A673 (cell line): Measurements from ENCODE around the gene LYRM4.

ENCODE experiments used
- CTCF ChIP-seq: fragments of 300-800, 200-600 bp; sonication (generic); conservative IDR thresholded peaks from 2 replicates; pipeline ENCODE4 v1.5.1; 2017; ENCODE audit warnings: low read depth, mild to moderate bottlenecking, antibody characterized with exemption, low read length, moderate library complexity, mixed read lengths
- EZH2 ChIP-seq: fragments of 200-600 bp; sonication (generic); IDR thresholded peaks from 2 replicates; pipeline ENCODE4 v1.6.1; 2017; ENCODE audit warnings: borderline replicate concordance, low read depth, mild to moderate bottlenecking, mixed read lengths, antibody characterized with exemption, low read length; ENCODE audit not compliant: poor library complexity, severe bottlenecking

- TF ChIP-seq CTCF = no peak
- TF ChIP-seq EZH2 = no peak
Observed at GRCh38 chr6:5305968-5306626, 45.3 kb upstream of the LYRM4 start.
